Progenitor cell of endocrine pancreas (in vitro differentiated cells): ENCODE data around the gene HK3. TPM values are rescaled to one million over a fixed set of nuclear protein-coding genes. Genes with fewer than 3 reads are reported as not detected.

Source experiments
- DNase-seq: peaks from one replicate; pipeline ENCODE4 v3.0.0; 2021; ENCODE audit warnings: low spot score; ENCODE audit not compliant: unreplicated experiment
- H3K27ac Mint-ChIP-seq: 2 replicates; pipeline ENCODE4 v1.8.0; 2021; ENCODE audit warnings: mild to moderate bottlenecking, moderate library complexity, mixed read lengths
- H3K27me3 Mint-ChIP-seq: 2 replicates; pipeline ENCODE4 v1.8.0; 2021; ENCODE audit warnings: mixed read lengths
- H3K36me3 Mint-ChIP-seq: 2 replicates; pipeline ENCODE4 v1.8.0; 2022; ENCODE audit warnings: mixed read lengths; ENCODE audit not compliant: insufficient read depth
- H3K4me1 Mint-ChIP-seq: 2 replicates; pipeline ENCODE4 v1.8.0; 2021; ENCODE audit warnings: low read depth, mixed read lengths
- H3K4me3 Mint-ChIP-seq: 2 replicates; pipeline ENCODE4 v1.8.0; 2021; ENCODE audit warnings: low read depth, mild to moderate bottlenecking, moderate library complexity, mixed read lengths
- H3K9me3 Mint-ChIP-seq: 2 replicates; pipeline ENCODE4 v1.8.0; 2021; ENCODE audit warnings: low read depth, mixed read lengths
- total RNA-seq: library from RNA; stranded (reverse); gene quantifications from 2 replicates; pipeline ENCODE4 v1.2.1, GENCODE V29; 2021
- TF ChIP-seq, protein P1 (sequence below): fragments of 200-600 bp; sonication (generic); IDR thresholded peaks from one replicate; pipeline ENCODE4 v1.5.0; 2021; ENCODE audit warnings: antibody characterized with exemption, mild to moderate bottlenecking; ENCODE audit not compliant: unreplicated experiment

The HK3 gene
- total RNA-seq, 1 donor from 2014 or later: not detected

DNA sequence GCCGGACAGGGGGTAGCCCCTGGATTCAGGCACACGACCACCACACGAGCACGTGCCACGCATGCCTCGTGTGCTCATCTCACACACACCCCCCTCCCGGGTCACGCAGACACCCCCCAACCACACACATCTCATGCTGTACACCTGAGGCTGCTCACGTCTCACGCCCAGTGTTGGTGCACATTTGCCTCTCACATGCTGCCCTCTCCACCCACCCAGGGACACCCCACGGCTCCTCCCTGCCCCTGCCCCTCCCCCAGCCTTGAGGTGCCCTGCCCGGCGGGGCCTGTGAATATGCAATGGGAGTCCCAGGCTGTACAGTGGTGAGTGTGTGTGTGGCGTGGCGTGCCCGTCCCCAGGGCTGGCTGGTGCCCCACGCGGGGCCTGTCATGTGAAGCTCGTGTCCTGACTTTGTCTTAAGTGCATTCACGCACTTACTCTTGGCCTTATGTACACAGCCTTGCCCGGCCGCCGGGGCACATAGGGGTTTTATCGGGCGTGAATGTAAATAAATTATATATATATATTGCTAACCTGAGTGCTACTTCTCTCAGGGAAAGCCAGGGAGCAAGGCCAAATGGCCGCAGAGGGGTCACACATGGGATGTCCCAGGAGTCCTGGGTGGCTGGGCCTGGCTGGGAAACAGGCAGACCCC is 18.7 kb downstream of the HK3 start:
- TF ChIP-seq, protein P1, sequence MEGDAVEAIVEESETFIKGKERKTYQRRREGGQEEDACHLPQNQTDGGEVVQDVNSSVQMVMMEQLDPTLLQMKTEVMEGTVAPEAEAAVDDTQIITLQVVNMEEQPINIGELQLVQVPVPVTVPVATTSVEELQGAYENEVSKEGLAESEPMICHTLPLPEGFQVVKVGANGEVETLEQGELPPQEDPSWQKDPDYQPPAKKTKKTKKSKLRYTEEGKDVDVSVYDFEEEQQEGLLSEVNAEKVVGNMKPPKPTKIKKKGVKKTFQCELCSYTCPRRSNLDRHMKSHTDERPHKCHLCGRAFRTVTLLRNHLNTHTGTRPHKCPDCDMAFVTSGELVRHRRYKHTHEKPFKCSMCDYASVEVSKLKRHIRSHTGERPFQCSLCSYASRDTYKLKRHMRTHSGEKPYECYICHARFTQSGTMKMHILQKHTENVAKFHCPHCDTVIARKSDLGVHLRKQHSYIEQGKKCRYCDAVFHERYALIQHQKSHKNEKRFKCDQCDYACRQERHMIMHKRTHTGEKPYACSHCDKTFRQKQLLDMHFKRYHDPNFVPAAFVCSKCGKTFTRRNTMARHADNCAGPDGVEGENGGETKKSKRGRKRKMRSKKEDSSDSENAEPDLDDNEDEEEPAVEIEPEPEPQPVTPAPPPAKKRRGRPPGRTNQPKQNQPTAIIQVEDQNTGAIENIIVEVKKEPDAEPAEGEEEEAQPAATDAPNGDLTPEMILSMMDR: no peak
- no peaks in the 10 kb centered on the region for H3K9me3 Mint-ChIP-seq
- no peak for DNase-seq
- no peaks in the 10 kb centered on the region for H3K36me3 Mint-ChIP-seq
- no peak overlapping the region for H3K27ac Mint-ChIP-seq
- H3K4me3 Mint-ChIP-seq: no peak overlapping the region
- H3K4me1 Mint-ChIP-seq: peaks cover 7% of the 10 kb centered on the region
- peaks cover 36% of the 10 kb centered on the region for H3K27me3 Mint-ChIP-seq

DNA sequence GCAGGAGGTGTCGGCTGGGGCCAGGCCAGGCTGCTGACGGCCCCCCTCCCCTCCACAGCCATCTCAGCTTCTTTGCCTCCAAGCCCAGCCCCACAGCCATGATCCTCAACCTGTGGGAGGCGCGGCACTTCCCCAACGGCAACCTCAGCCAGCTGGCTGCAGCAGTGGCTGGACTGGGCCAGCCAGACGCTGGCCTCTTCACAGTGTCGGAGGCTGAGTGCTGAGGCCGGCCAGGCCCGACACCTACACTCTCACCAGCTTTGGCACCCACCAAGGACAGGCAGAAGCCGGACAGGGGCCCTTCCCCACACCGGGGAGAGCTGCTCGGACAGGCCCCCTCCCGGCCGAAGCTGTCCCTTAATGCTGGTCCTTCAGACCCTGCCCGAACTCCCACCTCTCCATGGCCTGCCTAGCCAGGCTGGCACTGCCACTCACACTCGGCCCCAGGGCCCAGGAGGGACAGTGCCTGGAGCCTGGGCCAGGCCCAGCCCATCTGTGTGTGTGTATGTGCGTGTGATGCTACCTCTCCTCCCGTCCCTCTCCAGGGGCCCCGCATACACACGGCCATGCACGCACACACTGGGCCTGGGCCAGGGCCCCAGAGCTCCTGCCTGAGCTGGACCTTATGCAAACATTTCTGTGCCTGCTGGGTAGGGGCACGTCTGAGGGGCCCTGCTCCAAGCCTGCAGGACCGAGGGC is 19.3 kb downstream of the HK3 start:
- Mint-ChIP-seq H3K27me3 (peaks cover 40% of the 10 kb centered on the region), H3K4me1 (peaks cover 7% of the 10 kb centered on the region), H3K36me3 (no peaks in the 10 kb centered on the region), H3K9me3 (no peaks in the 10 kb centered on the region), H3K27ac (no peak overlapping the region), H3K4me3 (no peak overlapping the region)
- TF ChIP-seq, protein P1: no peak
- no peak for DNase-seq

DNA sequence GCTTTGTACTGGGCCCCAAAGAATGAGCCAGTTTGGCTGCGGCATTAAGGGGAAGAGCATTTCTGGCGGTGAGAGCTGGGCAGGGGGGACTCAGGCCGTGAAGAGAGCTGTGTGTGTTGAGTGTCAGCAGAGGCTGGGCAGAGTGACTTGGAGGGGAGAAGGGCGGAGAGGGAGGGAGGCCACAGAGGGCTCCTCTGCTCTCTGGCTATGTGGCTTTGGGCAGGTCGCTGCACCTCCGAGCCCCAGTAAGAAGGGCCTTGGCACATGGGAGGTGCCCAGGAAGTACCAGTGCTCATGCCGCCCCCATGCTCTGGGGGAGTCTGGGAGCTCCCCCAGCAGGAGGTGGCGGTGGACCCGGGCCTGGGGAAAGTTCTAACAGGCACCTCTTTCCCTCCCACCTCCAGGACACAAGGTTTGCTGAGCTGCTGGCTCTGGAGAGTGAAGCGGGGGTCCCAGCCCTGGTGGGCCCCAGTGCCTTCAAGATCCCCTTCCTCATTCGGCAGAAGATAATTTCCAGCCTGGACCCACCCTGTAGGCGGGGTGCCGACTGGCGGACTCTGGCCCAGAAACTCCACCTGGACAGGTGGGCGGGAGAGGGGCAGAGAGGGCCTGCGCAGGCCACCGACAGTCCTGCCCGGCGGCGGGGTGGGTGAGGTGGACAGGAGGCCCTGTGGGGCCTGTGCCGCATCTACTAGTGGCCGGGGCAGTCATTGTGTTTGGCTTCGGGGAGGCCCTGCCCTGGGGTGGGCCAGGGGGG is 20.1 kb downstream of the HK3 start:
- TF ChIP-seq, protein P1: no peak
- no peaks in the 10 kb centered on the region for H3K9me3 Mint-ChIP-seq
- DNase-seq: no peak
- no peaks in the 10 kb centered on the region for H3K4me1 Mint-ChIP-seq
- peaks cover 34% of the 10 kb centered on the region for H3K27me3 Mint-ChIP-seq
- no peak overlapping the region for H3K27ac Mint-ChIP-seq
- H3K36me3 Mint-ChIP-seq: no peaks in the 10 kb centered on the region
- H3K4me3 Mint-ChIP-seq: no peak overlapping the region

DNA sequence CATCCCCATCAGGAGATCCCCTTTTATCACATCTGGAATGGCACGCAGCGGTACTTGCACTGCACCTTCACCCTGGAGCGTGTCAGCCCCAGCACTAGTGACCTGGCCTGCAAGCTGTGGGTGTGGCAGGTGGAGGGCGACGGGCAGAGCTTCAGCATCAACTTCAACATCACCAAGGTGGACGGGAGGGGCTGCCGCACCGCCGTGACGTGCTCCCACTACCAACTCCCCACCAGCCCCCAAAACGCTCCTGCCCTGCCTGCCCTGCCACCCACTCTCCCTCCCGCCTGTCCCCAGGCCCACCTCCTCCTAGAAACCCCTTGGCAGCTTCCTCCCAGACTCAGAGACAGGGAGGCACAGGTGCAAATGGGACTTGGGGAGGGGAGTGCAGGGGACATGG is 20.7 kb downstream of the HK3 start:
- Mint-ChIP-seq H3K27me3 (peaks cover 32% of the 10 kb centered on the region), H3K4me3 (no peak overlapping the region), H3K4me1 (no peaks in the 10 kb centered on the region), H3K27ac (no peak overlapping the region), H3K9me3 (no peaks in the 10 kb centered on the region), H3K36me3 (no peaks in the 10 kb centered on the region)
- TF ChIP-seq, protein P1: no peak
- DNase-seq: no peak

DNA sequence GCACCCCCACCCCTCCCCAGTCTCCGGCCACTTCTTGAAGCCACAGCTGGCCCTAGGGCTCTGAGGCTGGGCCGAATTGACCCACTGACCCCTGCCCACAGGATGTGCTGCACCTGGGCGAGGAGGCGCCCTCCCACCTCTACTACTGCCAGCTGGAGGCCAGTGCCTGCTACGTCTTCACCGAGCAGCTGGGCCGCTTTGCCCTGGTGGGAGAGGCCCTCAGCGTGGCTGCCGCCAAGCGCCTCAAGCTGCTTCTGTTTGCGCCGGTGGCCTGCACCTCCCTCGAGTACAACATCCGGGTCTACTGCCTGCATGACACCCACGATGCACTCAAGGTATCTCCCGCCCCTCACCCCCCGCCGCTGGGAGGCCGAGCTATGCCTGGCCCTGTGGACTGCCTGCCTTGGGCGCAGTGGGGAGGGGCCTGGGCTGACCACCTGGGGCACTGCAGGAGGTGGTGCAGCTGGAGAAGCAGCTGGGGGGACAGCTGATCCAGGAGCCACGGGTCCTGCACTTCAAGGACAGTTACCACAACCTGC is 21.3 kb downstream of the HK3 start:
- H3K4me3 Mint-ChIP-seq: no peak overlapping the region
- no peak for DNase-seq
- TF ChIP-seq, protein P1: no peak
- no peaks in the 10 kb centered on the region for H3K9me3 Mint-ChIP-seq
- no peaks in the 10 kb centered on the region for H3K4me1 Mint-ChIP-seq
- H3K27me3 Mint-ChIP-seq: peaks cover 30% of the 10 kb centered on the region
- H3K36me3 Mint-ChIP-seq: no peaks in the 10 kb centered on the region
- H3K27ac Mint-ChIP-seq: no peak overlapping the region
